ENCODE data around the gene SLC40A1.

GRCh38 chr2:189519631-189520387, 60.8 kb downstream of the SLC40A1 start:
- TF ChIP-seq CTCF (IDR thresholded peaks at IDR 0.05) = no peak
- TF ChIP-seq POLR2A (IDR thresholded peaks at IDR 0.05) = no peak
